Stimulated activated CD4-positive, alpha-beta T cell treated with anti-CD3 and anti-CD28 coated beads, Interleukin-2, amount 100 ng/mL, for 48 hours (primary cell): ENCODE measurements around the gene COL8A2.

Source experiments
- DNase-seq, 2 donors: peaks; one replicate each; pipeline ENCODE4 v3.0.0-alpha.2; 2020

Gene COL8A2

DNA sequence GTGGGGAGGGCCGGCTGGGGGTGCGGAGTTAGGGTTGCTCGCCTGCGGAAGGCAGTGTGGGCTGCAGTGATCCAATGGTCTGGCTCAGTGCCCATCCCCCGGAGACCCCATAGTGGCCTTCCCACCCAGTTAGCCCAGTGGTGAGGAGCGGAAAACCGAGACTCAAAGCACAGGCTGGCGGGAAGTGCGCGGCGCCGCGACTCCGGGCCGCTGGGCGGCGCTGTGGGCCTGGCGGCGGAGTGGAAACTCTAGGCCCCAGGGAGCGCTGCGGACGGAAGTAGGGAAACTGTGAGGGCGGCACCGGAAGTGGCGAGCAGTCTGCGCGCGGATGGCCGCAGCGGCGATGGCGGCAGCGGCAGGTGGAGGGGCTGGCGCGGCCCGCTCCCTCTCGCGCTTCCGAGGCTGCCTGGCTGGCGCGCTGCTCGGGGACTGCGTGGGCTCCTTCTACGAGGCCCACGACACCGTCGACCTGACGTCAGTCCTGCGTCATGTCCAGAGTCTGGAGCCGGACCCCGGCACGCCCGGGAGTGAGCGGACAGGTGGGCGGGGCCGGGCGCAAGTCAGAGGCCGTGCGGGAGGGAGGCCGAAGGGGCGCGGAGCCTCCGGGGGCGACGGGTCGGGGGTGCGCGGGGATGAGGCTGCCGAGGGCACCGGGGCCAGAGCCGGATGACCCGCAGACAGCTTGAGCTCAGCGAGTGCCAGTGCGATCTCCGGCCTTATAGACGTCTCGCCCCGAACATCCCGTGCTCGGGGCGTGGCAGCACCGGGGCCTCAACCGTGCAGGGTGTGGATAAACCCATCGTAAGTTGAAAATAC lies 36.2 kb downstream of the COL8A2 start, which contains the start of gene ADPRS:
Gene ADPRS (plus strand): TSS at position 316 of the 816 bp plus-strand sequence. CDS start 13 bp downstream, at position 329.
- DNase-seq, result peak; percentile 91 to 96

DNA sequence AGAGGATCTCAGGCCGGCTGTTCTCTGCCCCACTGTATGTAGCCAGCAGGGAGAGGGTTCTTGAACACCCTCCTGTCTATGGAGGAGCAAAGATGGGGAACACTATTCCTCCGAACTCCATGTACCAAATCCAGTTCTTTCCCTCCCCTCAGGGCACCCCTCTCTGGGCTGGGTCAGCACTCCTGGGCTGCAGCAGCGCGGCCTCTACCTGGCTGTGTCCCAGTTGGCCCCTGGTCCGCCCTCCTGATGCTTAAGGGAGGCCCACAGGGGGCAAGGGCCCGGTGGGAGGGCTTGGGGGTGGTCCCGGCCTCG lies 36.8 kb downstream of the COL8A2 start:
- DNase-seq, result no peak

DNA sequence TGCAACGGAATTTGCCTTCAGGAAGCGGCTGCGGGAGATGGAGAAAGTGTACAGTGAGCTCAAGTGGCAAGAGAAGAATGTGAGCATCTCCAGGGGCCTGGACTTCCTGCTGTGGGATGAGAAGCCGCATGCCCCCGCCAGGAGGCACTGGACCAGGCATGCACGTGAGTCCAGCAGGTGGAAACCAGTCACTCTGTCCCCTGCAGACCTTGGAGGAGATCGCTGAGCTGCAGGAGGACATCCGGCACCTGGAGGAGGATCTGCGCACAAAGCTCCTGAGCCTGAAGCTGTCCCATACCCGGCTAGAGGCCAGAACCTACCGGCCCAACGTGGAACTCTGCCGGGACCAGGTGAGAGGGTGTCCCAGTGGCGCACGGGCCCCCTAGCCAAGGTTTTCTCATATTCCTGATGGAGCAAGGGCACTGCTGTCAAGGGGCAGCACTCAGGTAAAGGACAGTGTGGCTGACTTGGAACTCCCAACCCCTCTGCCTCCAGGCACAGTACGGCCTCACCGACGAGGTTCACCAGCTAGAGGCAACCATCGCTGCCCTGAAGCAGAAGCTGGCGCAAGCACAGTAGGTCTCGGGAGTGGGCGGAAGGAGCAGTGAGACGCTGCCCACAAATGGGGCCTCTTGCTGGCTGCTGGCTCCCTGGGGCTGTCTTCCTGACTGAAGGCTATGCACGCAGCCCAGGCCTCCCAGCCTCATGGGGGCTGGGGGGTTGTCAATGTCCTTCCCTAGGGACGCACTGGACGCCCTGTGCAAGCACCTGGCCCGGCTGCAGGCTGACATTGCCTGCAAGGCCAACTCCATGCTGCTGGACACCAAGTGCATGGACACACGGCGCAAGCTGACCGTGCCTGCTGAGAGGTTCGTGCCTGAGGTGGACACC lies 37.5 kb downstream of the COL8A2 start:
- DNase-seq, result no peak

DNA sequence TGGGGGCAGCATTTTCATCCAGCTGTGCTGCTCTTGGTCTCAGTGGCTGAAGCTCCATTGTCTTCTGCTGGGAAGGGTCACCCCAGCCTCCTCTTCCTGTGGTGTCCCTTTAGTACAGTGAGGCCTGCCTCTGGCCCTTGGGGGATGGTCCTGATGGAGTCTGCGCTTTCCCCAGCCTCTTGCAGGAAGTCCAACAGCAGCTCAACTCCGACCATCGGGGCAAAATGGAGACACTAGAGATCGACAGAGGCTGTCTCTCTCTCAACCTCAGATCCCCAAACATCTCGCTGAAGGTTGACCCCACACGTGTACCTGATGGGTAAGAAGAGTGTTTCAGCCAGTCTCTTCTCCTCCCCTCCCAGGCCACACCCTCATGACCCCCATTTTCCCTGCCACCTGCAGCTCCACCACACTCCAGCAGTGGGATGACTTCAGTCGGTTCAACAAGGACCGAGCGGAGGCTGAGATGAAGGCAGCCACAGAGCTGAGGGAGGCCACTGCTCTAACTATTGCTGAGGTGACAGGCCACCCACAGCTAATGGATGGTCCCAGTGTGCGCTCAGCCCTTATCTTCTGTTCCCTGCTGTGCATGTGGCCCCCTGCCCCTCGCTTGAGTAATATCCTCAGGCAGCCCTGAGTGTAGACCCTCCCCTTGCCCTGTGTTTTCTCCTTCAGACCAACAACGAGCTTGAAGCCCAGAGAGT lies 38.3 kb downstream of the COL8A2 start:
- no peak for DNase-seq

DNA sequence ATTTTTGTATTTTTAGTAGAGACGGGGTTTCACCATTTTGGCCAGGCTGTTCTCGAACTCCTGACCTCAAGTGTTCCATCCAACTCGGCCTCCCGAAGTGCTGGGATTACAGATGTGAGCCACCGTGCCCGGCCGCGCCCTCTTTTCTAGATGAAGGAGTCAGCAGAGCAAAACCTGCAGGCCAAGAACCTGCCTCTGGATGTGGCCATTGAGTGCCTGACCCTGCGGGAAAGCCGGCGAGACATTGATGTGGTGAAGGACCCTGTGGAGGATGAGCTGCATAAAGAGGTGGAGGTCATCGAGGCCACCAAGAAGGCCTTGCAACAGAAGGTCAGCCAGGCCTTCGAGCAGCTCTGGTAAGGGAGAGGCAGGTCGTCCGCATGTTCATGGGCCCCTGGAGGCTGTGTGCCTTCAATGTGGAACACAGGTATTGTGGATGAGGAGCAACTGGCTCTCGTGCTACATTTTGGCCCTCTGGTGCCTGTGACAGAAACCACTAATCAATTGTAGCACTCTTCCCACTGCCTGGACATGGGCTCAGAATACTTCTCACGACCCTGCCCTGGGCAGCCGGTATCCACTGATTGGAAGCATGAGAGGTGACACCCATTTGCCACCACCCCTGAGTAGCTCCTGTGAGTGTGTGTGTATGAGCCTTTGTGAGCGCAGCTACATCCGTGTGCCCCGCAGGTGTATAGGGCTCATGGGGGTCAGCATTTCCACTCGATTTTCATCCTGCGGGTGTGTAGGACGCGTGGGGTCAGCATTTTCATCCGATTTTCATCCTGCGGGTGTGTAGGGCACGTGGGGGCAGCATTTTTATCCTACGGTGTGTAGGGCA lies 39.1 kb downstream of the COL8A2 start:
- DNase-seq, result no peak

DNA sequence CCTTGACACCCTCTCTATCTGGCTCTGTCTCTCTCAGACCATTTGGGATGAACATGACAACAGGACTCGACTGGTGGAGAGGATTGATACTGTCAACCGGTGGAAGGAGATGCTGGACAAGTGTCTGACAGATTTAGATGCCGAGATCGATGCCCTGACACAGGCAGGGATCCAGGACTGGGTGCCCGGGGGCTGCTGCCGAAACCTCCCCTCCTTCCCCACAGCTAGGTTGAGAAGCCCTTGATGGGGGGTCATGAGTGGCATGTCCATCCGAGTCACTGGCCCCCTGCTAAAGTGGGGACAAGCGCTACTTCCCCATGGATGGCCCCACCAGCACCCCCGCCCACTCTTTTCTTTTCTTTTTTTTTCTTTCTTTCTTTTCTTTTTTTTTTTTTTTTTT lies 39.9 kb downstream of the COL8A2 start:
- DNase-seq, result no peak

GRCh38 chr1:36084497-36085115 lies 40.4 kb downstream of the COL8A2 start:
- DNase-seq, result no peak

- DNase-seq, result no peak
Measured at GRCh38 chr1:36083635-36084496, 41.2 kb downstream of the COL8A2 start, which contains the start of gene TEKT2. TSS of gene TEKT2 (plus strand) at chr1:36084094. CDS start at chr1:36084922, 828 bp downstream.

GRCh38 chr1:36083219-36083618 lies 41.8 kb downstream of the COL8A2 start:
- DNase-seq, result no peak

DNA sequence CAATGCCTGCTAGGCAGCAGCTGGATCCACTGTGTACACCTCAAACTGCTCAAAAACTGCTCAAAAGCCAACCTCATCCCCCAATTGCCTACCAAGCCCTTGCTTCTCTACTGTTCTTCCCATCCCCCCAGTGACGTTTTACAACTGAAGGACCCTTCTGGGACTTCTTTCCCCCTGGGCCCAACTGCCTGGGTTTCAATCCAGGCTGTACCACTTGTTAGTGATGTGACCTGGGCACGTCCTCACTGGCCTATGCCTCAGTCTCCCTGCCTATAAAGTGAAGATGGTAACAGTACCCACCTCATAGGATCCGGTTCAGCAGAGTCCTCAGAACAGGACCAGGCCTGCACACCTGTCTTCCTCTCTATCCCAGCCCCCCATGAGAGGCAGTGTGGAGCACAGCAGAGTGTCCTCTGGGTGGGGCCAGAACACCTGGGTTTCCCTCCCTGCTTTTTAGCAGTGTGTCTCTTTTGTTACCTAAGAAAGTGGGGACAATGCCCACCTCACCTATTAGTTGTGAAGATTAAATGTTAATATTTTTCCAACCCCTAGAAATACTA lies 43.0 kb downstream of the COL8A2 start:
- no peak for DNase-seq

DNA sequence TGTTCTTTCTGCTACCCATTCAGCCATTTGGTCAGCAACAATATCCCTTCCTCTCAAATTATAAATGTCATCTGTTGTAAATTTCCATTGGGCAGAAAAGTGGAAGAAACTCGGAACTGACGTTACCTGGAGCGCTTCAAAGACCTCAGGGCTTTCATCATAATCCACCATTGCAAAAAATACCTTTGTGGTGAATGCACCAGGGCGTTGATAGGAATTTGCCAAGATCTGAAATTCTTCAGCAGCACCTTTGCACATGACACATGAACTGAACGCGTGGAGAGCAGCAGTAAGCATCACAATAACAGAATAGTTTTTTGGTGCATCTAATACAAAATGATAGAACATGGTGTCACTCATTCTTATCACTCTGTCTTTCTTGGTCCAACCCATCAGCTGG lies 44.2 kb downstream of the COL8A2 start:
- no peak for DNase-seq

- no peak for DNase-seq
Measured at GRCh38 chr1:36080236-36080635, 44.8 kb downstream of the COL8A2 start.

- no peak for DNase-seq
Measured at GRCh38 chr1:36076979-36077573, 47.9 kb downstream of the COL8A2 start.

DNA sequence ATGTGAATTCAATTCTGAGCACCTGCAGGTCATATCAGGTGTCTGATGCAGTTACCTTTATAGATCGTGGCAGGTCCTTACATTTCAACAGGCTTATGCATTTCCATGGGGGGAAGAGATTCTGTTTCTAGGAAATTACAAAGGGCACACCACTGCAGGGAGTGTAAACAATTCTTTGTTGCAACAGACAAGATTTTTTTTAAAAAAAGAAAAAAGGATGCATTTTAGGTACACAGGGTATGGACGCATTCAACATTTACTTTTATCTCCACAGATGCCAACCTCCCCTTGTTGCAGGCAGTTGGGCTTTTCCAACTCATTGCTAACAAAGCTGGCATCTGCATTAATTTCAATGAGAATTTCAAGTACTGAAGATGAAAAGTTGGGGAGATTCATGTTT lies 54.7 kb downstream of the COL8A2 start:
- no peak for DNase-seq

DNA sequence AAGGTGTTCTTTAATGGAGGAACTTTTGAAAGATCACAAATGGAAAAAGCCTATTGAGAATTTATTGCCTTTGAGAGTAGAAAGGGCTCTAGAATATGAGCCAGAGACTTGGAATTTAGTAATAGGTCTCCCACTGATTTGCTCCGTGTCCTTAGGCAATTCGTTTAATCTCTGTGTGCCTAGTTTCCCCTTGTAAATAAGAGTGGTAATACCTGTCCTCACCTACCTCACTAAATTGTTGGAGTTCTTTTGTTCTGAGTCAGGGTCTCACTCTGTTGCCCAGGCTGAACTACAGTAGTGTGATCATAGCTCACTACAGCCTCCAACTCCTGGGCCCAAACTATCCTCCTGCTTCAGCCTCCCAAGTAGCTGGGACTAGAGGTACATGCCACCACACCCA lies 56.2 kb downstream of the COL8A2 start:
- DNase-seq, result no peak

DNA sequence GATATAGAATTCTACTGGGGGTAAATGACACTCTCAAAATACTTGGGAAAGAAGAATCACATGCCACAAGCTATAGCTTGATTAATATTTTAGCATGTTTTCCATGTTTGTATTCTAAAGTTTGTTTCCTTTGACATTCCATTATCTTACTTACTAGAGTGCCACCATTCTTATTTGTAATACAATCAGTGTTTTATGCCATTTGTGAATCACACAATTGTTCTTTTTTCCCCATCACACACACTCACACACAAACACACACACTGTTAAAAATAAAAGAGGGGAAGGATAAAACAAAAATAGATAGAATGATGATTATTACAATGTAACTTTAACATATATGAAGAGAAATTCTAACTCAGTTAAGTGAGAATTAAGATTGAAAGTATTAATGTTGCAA lies 57.2 kb downstream of the COL8A2 start:
- DNase-seq, result no peak

GRCh38 chr1:36062315-36062714 lies 62.7 kb downstream of the COL8A2 start:
- no peak for DNase-seq

DNA sequence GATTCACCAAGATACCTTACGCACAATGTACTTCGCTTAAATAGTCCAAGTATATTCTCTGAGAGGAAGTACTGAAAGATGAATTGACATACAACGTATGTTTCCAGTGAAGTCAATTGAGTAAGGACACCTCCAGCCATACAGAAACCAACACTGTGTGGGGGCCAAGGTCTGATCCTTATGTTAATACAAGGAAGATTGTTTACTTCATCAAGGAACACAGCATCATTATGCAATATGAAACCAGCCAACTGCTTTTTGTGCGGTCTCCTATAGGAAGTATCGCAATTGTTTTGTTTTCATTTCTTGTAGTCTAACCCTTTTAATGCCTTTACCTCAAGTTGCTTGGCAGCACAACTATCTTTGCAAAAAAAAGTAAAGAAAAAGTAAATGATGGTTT lies 69.3 kb downstream of the COL8A2 start:
- no peak for DNase-seq

DNA sequence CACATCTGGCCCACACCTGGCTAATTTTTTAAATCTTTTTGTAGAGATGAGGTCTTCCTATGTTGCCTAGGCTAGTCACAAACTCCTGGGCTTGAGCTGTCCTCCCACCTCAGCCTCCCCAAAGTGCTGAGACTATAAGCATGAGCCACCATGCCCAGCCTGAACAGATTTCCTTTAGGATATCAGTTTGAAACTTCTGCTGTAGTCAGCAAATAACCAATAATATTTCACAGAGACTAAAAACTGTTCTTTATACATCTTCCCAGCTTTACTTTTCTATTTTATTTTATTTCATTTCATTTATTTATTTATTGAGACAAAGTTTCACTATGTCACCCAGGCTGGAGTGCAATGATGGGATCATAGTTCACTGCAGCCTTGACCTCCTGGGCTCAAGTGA lies 71.0 kb downstream of the COL8A2 start:
- DNase-seq, result no peak

DNA sequence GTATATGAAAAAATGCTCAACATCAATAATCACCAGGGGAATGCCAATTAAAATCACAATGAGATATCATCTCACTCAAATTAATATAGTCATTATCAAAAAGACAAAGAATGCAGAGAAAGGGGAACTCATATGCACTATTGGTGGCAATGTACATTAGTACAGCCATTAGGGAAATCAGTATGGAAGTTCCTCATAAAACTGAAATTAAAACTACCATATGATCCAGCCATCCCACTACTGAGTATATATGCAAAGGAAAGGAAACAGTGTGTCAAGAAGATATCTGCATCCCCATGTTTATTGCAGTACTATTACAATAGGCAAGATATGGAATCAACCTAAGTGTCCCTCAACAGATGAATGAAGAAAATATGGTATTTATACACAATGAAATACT lies 73.2 kb downstream of the COL8A2 start:
- DNase-seq, result no peak
